Suppressor macrophage (primary cell): Measurements from ENCODE around the gene CIITA.

Source experiments
- DNase-seq, 4 experiments: peaks; one replicate each; pipeline ENCODE4 v3.0.0-alpha.2; 2020 to 2022

Gene CIITA

DNA sequence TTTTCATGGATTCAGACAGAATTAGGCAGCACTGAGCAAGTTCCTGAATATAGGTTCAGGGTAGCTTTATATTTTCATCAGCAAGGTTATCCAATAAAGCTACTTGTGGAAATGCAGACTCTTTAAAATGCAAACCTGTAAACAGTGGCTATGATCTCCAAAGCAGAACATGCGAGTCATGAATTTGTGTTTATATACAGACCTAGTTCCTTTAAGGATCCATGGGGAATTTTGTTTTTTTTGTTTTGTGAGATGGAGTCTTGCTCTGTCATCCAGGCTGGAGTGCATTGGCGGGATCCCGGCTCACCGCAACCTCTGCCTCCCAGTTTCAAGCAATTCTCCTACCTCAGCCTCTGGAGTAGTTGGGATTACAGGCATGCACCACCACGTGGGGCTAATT lies 82.2 kb downstream of the CIITA start:
- no peak for DNase-seq

- DNase-seq = no peak
Observed at GRCh38 chr16:10961231-10961630, 84.2 kb downstream of the CIITA start.

- peak; percentile 87 to 93 (median 90) for DNase-seq
Observed at GRCh38 chr16:10964039-10964890, 87.3 kb downstream of the CIITA start.

GRCh38 chr16:10964891-10965326 lies 87.9 kb downstream of the CIITA start:
- DNase-seq = no peak

GRCh38 chr16:10965440-10966061 lies 88.5 kb downstream of the CIITA start:
- DNase-seq = no peak

DNA sequence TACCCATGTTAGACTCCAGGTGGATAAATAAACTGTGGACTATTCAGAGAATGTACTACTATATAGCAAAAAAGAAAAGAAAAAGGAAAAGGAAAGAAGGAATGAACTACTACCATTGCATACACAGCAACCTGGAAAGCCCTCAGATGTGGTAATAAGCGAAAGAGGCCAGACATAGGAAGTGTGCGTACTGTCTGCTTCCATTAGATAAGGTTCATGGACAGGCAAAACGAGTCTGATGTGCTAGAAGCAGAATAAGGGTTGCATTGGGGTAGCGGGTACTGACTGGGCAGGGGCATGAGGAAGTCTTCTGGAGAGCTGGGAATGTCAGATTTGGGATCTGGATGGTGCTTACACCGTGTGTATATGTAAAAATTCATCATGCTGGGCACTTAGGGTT lies 89.1 kb downstream of the CIITA start:
- DNase-seq = no peak

- DNase-seq = peak in 2 of 4 experiments; percentile 29 to 39
Observed at GRCh38 chr16:10966559-10966958, 89.6 kb downstream of the CIITA start.

DNA sequence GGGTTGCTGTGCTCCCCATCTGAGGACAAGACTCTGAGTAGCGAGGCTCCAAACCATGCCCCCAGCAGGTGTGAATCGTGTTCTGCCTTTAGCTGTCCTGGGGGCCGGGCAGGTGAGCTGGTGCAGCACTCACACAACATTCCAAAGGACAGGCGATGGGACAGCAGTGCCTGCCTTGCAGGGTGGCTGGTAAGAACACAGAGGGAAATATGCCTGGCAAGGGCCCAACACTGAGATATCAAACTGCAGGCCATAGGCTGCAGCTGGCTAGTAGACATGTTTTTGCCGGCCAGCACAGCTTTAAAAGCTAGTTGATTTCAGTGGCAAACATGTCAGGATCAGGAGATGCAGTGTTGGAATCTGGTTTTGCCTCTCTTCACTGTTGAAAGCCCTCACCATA lies 91.0 kb downstream of the CIITA start:
- no peak for DNase-seq

- peak; percentile 40 to 74 (median 63) for DNase-seq
Observed at GRCh38 chr16:10968498-10968897, 91.5 kb downstream of the CIITA start.

DNA sequence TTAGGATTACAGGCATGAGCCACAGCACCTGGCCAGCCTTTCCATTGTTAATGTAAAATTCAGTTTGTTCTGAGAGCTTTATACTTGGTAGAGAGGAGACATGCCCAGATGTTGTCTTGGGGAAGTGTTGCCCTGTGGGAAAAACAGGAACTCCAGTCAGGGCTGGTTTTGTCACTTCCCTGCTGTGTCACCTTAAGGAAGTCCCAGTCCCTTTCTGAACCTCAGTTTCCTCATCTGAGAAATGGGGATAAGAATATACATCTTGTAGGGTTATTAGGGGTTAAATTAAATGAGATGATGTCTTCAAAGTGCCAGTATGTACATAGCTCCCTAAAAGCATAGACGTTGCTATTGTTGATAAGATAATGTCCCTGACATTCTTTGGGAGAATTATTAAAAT lies 92.6 kb downstream of the CIITA start:
- peak; percentile 47 to 83 (median 79) for DNase-seq

GRCh38 chr16:10970065-10970464 lies 93.1 kb downstream of the CIITA start:
- DNase-seq = no peak

DNA sequence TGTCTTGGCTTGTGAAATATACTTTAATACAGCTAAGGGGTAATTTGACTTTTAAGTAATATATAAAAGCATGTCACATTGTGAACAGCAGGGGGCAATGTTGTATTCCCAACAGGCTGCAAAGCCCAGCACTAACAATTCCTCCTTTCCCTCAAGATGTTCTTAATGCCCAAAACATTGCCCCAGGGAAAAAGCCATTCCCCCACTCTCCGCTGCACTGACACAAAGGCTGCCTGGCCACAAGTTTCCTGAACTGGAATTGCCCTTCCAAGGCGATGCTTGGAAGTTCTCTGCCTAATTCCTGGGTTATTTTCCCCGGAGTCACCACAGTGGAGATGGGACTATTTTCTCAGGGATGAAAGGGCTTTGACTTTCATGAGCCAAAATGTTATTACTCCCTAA lies 94.6 kb downstream of the CIITA start:
- peak; percentile 62 to 79 (median 70) for DNase-seq

GRCh38 chr16:10972108-10972818 lies 95.3 kb downstream of the CIITA start:
- DNase-seq = no peak

DNA sequence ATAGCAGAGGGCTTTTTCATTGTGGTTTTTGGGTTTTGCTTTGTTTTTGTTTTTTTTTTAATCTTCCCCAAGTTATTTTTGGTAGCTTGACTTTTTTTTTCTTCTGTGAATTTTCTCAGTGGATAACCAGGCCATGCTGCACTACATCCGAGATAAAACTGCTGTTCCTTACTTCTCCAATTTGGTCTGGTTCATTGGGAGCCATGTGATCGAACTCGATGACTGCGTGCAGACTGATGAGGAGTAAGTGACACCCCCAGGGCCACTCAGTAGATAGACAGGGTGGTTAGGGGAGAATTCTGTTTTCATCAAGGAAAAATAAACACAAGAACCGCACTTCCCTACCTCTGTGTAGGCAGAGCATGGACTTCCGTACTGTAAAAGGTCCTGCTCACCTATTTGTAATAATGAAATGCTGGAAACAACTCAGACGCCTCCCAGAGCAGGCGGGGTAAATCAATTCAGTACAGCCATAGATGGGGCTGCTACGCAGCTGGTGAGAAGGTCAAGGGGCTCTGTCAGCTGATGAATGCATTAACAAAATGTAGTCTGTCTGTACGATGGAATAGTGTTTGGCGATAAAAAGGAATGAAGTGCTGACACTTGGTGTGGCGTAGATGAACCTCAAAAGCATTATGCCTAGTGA lies 95.9 kb downstream of the CIITA start:
- DNase-seq = peak in 2 of 4 experiments; percentile 21 to 40

- DNase-seq = no peak
Observed at GRCh38 chr16:10976634-10977033, 99.6 kb downstream of the CIITA start.

DNA sequence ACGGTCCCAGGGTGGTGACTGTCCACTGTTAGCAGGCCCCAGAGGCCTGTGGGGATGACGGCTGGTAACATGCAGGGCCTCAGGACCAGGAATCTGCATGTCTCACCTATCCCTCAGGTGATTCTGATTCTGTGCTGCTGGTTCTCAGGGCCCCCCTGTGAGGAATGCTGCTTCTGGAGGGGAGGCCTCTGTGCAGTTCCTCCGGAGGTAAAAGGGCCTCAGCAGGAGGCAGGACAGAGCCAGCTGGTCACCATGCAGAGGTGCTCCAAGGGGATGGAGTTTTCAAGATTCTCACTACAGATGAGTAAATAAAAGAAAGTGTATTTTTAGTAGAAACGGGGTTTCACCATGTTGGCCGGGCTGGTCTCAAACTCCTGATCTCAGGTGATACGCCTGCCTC lies 101.1 kb downstream of the CIITA start:
- no peak for DNase-seq

DNA sequence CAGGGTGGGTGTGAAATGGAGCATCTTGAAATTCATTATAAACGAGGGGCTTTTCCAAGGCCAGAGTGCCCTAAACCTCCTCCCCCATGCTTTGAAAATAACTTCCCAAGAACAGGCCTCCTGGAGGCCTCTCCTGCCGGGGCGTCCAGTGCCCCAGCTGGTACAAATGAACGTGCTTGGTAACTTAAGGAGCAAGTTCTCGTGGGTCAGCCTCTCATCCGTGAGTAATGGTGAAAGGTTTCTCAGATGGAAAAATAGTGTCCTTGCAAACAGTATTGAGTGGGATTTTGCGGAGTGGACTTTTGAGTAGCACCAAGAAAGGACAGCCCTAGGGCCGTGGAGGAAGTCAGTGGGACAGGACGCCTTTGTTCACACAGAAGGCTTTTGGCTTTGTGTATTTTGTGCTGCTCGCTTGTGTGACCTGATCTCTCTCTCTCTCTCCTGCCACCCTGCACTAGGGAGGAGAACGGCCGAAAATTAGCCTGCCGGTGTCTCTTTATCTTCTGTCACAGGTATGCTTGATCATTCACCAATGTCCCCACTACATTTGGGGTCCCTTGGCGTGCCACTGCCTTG lies 102.0 kb downstream of the CIITA start:
- DNase-seq = no peak

GRCh38 chr16:10979717-10980601 lies 103.0 kb downstream of the CIITA start:
- no peak for DNase-seq

DNA sequence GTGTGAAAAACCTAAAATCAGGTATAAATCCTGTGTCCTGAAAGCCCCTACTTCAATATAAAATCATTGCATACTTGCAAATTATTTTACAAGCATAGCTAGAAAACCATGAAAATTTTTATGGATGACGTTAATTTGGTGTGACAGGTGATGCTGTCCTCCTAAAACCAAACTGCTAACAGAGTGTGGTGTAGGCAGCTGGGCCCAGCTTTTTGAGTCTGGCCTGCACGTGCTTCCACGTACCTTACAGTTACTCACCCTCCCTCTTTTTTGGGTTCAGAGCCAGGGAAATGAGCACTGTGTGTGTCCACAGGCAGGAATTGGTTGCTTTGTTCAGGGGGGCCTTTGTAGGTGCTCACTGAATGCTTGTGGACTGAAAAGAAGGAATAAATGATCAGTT lies 103.8 kb downstream of the CIITA start:
- DNase-seq = no peak

DNA sequence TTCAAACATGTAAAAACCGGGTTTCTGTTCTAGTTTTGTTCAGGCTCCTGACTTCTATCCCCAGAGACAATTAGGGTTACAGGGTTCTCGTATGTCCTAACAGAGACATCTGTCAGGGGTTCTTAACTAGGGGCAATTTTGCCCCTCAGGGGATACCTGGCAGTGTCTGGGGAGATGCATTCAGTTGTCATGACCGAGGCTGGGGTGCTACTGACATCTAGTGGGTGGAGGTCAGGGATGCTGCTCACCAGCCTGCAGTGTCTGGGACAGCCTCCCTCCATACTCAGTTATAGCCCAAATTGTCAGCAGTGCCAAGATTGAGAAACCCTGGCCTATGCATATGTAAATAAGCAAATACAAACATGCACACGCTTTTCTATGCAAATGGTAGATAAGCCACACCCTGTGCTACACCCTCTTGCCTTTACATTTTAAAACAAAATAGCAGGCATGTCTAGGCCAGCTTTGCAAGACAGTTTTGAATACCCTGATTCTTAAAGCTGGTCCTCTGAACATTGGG lies 104.8 kb downstream of the CIITA start:
- peak in 1 of 4 experiments; percentile 38 for DNase-seq

DNA sequence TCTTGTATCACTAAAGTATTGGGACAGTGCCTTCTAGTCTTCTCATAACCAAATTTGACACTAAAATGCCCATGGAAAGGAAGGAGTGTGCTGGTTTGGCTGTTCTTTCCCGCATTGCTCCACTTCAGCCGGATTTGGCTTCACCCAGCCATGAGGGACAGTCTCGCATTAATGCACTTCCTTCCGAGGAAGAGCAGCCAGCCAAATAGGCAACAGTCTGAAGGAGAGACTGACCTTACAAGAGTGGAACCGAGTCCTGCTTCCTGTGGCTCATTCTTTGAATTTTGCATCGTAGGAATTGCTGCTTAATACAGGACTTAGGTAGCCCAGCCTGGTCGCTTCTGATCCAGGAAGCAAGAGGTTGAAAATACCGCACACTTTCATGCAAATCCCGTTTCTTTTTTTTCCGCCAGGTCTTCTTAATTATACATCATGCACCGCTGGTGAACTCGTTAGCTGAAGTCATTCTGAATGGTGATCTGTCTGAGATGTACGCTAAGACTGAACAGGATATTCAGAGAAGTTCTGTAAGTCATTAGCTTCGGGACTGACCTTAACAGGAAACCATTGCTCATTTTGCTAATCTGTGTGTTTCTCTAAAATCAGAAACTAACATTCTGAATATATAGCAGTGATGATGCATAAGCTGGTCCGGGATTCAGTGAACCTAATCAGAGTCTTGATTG lies 105.6 kb downstream of the CIITA start:
- DNase-seq = no peak
